GM12878 (cell line): Measurements from ENCODE around the gene CLK2. TPM values are rescaled to one million over a fixed set of nuclear protein-coding genes. Genes with fewer than 3 reads are reported as not detected.

Experiments
- ATF7 ChIP-seq: fragments of 450-650 bp; IDR thresholded peaks from 2 replicates; pipeline ENCODE4 v1.6.1; 2016; ENCODE audit warnings: low read depth, mild to moderate bottlenecking
- CBX5 ChIP-seq: sonication (generic); IDR thresholded peaks from 2 replicates; pipeline ENCODE4 v1.6.1; 2016; ENCODE audit warnings: low read depth, moderate library complexity, mild to moderate bottlenecking, inconsistent platforms
- CEBPZ ChIP-seq: fragments of 150-350 bp; IDR thresholded peaks from 2 replicates; pipeline ENCODE4 v1.6.1; 2016; ENCODE audit warnings: low read depth, low read length
- CHD1 ChIP-seq: IDR thresholded peaks from 2 replicates; pipeline ENCODE4 v1.6.1; 2012; ENCODE audit warnings: low read depth, low read length, improper control_type of control experiment
- CTCF ChIP-seq, 3 experiments: IDR thresholded peaks in 2 of 3; conservative IDR thresholded peaks in 1 of 3; 2 replicates each; pipeline ENCODE4 v1.5.1; 2011; ENCODE audit warnings: low read depth in 3 of 3, low read length in 3 of 3, mild to moderate bottlenecking in 3 of 3, control low read depth in 2 of 3, moderate library complexity in 2 of 3, inconsistent platforms in 1 of 3, mixed read lengths in 1 of 3; ENCODE audit not compliant: control insufficient read depth in 2 of 3, insufficient read depth in 1 of 3; ENCODE audit errors: extremely low read depth in 1 of 3
- ELK1 ChIP-seq: IDR thresholded peaks from 2 replicates; pipeline ENCODE4 v1.6.1; 2012; ENCODE audit warnings: low read depth, low read length, improper control_type of control experiment
- ETV6 ChIP-seq, 2 experiments: fragments of 450-650 bp in 1 of 2; IDR thresholded peaks in 1 of 2; conservative IDR thresholded peaks in 1 of 2; 2 replicates each; pipeline ENCODE4 v1.6.1; 2014; ENCODE audit warnings: antibody characterized with exemption in 1 of 2, borderline replicate concordance in 1 of 2, low read depth in 1 of 2, mild to moderate bottlenecking in 1 of 2, moderate library complexity in 1 of 2
- FOS ChIP-seq: IDR thresholded peaks from 3 replicates; pipeline ENCODE4 v1.6.1; 2011; ENCODE audit warnings: borderline replicate concordance; ENCODE audit not compliant: insufficient read length; ENCODE audit errors: extremely low read depth
- KDM1A ChIP-seq: fragments of 200-600 bp; sonication (generic); IDR thresholded peaks from 2 replicates; pipeline ENCODE4 v1.6.1; 2016; ENCODE audit warnings: borderline replicate concordance
- MLLT1 ChIP-seq: fragments of 450-650 bp; IDR thresholded peaks from 2 replicates; pipeline ENCODE4 v1.6.1; 2016; ENCODE audit warnings: mild to moderate bottlenecking
- RBBP5 ChIP-seq: fragments of 200-600 bp; sonication (generic); conservative IDR thresholded peaks from 2 replicates; pipeline ENCODE4 v1.6.1; 2016
- RCOR1 ChIP-seq: conservative IDR thresholded peaks from 2 replicates; pipeline ENCODE4 v1.6.1; 2012; ENCODE audit warnings: low read depth, low read length, improper control_type of control experiment
- SIX5 ChIP-seq: IDR thresholded peaks from 2 replicates; pipeline ENCODE4 v1.6.1; 2011; ENCODE audit warnings: mild to moderate bottlenecking, low read depth, low read length, moderate library complexity; ENCODE audit not compliant: severe bottlenecking
- SKIL ChIP-seq: fragments of 450-650 bp; IDR thresholded peaks from 2 replicates; pipeline ENCODE4 v1.6.1; 2017; ENCODE audit warnings: mild to moderate bottlenecking, low read depth, inconsistent platforms; ENCODE audit not compliant: poor library complexity, severe bottlenecking
- STAT1 ChIP-seq: fragments of 450-650 bp; conservative IDR thresholded peaks from 2 replicates; pipeline ENCODE4 v1.6.1; 2014; ENCODE audit warnings: antibody characterized with exemption, mild to moderate bottlenecking
- USF2 ChIP-seq: IDR thresholded peaks from 2 replicates; pipeline ENCODE4 v1.6.1; 2011; ENCODE audit warnings: low read depth, low read length, improper control_type of control experiment, borderline replicate concordance
- YBX1 ChIP-seq: fragments of 450-650 bp; IDR thresholded peaks from 2 replicates; pipeline ENCODE4 v1.6.1; 2016; ENCODE audit warnings: antibody characterized with exemption
- polyA plus RNA-seq, 11 experiments: library from polyadenylated mRNA; depleted of rRNA in 4 of 11; unstranded in 6 of 11; stranded (reverse) in 5 of 11; fragments of >200 nt; fragmentation: Nextera tagmentation in 4 of 11; fragmentation: Illumina TruSeq in 1 of 11; extraction: Ambion mirVana in 4 of 11; extraction: Trizol in 1 of 11; gene quantifications; 1 replicate in 1 of 11; 2 replicates in 10 of 11; pipeline versions ENCODE4 v1.2.1 to v1.2.3, GENCODE V29; 2011 to 2016; ENCODE audit warnings: inconsistent platforms in 2 of 11, missing spikeins in 2 of 11, low read depth in 1 of 11
- total RNA-seq, 4 experiments: library from RNA; depleted of rRNA in 3 of 4; stranded (reverse); fragments of >200 nt in 3 of 4; fragmentation: Illumina TruSeq in 1 of 4; extraction: Trizol in 1 of 4; gene quantifications; 2 replicates each; pipeline versions ENCODE4 v1.2.1 to v1.2.3, GENCODE V29; 2013 to 2021

CLK2 gene
- total and polyA plus RNA-seq, 10 of the 15 experiments (the other 5 are each of a cell fraction or from before 2014, with no cell fraction given): 11.1 to 83.7 (median 36.7) TPM

- TF ChIP-seq SKIL (no peak), STAT1 (no peak), CTCF (IDR thresholded peaks at IDR 0.05 in 2 of 3, conservative IDR thresholded peaks at IDR 0.05 in 1 of 3; ENCODE audit: control insufficient read depth in 2 of 3, extremely low read depth in 1 of 3, insufficient read depth in 1 of 3, low read depth in 3 of 3, low read length in 3 of 3) (0 out of 6 replicates have a peak, but pooled peaks of 1 of the 3 experiments have one; percentile 4), CEBPZ (no peak), FOS (no peak), USF2 (peak; percentile 79), YBX1 (no peak), ELK1 (peak; percentile 72; the same call in 1 of the 2 replicates), CBX5 (no peak), SIX5 (peak; percentile 36), RBBP5 (no peak), RCOR1 (no peak), CHD1 (no peak), ETV6 (conservative IDR thresholded peaks at IDR 0.05 in 1 of 2, IDR thresholded peaks at IDR 0.05 in 1 of 2; ENCODE audit: borderline replicate concordance in 1 of 2, low read depth in 1 of 2) (no peak), ATF7 (no peak), KDM1A (no peak), MLLT1 (peak; percentile 57; the same call in 1 of the 2 replicates)
Observed at GRCh38 chr1:155273343-155274245, at the start of gene CLK2 (continued).
